ENCODE data around the gene SDK1.

The SDK1 gene

DNA sequence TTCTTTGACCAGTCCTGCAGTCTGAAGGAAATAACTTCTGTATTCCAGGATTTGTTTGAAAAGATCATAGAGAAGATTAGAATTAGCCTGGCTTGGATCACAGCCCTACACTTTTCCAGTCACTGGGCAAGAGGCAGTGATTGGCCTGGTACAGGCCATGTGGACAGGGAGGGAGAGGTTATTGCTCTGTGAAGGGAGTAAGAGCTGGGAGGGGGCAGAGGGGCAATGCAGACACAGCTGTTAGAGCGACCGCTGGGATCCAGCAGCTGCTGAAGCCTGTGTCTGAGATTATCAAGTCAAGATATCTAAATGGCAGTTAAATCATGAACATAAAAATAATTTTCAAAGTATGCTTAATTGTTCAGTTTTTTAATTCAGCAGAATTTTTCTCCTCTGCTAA, 257.3 kb downstream of the SDK1 start:
- no peak overlapping the region for H3K4me3 ChIP-seq (ENCODE audit: low read depth, low read length)
- TF ChIP-seq, protein P1, sequence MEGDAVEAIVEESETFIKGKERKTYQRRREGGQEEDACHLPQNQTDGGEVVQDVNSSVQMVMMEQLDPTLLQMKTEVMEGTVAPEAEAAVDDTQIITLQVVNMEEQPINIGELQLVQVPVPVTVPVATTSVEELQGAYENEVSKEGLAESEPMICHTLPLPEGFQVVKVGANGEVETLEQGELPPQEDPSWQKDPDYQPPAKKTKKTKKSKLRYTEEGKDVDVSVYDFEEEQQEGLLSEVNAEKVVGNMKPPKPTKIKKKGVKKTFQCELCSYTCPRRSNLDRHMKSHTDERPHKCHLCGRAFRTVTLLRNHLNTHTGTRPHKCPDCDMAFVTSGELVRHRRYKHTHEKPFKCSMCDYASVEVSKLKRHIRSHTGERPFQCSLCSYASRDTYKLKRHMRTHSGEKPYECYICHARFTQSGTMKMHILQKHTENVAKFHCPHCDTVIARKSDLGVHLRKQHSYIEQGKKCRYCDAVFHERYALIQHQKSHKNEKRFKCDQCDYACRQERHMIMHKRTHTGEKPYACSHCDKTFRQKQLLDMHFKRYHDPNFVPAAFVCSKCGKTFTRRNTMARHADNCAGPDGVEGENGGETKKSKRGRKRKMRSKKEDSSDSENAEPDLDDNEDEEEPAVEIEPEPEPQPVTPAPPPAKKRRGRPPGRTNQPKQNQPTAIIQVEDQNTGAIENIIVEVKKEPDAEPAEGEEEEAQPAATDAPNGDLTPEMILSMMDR (IDR thresholded peaks at IDR 0.05; ENCODE audit: low read depth, low read length, missing control alignments) = no peak
- in situ Hi-C loops (cut with HindIII; ENCODE audit: low sequenced_read_pairs) = no loop called here
- DNase-seq (ENCODE audit: low read depth) = no peak

DNA sequence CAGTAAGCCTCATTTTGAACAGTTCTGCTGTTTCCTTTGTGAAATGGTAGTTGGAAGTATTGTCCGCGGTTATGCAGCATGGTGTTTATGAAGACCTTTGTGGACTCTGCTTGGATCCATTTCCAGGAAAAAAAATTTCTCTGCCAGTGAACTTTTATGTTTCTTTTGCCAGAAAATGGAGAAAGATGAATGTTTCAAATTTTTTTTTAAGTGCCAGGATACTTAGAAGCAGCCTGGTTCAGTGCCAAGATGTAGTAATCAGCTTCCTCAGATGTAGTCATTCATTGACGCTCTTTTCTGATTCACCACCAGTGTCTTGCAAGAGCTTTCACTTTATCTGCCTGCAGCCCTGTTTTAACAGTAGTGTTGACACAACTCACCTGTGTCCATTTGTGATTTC, 258.2 kb downstream of the SDK1 start:
- in situ Hi-C loops (cut with HindIII; ENCODE audit: low sequenced_read_pairs) = no loop called here
- no peak overlapping the region for H3K4me3 ChIP-seq (ENCODE audit: low read depth, low read length)
- peak; percentile 91 for DNase-seq (ENCODE audit: low read depth)
- TF ChIP-seq, protein P1 (IDR thresholded peaks at IDR 0.05; ENCODE audit: low read depth, low read length, missing control alignments) = no peak

DNA sequence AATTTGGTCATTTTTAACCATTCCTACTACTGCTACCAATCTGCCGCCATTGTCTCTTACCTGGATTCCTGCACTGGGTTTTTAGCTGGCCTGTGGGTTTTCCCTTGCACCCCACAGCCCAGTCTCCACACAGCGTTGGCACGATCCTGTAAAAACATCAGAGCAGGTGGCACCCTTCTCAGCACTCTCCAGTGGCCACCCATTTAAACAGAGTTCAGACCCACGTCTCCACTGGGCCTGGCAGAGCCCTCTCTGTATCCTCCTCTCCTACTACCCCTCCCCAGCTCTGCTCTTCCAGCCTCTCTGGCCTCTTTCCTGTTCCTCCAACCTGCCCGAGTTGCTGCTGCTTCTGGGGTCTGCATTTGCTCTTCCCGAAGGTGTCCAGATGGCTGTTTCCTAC, 259.4 kb downstream of the SDK1 start:
- DNase-seq (ENCODE audit: low read depth) = no peak
- H3K4me3 ChIP-seq (ENCODE audit: low read depth, low read length) = no peak overlapping the region
- in situ Hi-C loops (cut with HindIII; ENCODE audit: low sequenced_read_pairs) = no loop called here
- TF ChIP-seq, protein P1 (IDR thresholded peaks at IDR 0.05; ENCODE audit: low read depth, low read length, missing control alignments) = no peak

DNA sequence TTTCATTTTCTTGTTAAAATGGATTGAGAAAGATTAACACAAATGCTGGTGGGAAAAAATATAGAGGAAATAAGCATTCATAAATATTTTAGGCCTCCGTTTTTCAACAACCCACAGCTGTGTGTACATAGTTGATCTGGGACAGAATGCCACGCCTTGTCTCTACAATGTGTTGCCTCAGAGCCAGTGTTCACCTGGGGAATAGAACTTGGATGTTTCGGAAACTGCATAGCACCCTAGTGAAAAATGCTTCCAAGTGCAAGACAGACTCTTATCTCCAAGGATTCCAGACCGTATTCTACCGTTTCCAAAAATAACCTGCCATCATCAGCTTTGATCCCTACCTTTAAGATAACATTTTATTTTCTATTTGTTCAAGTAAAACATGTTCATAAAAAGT, 260.9 kb downstream of the SDK1 start:
- in situ Hi-C loops (cut with HindIII; ENCODE audit: low sequenced_read_pairs) = no loop called here
- H3K4me3 ChIP-seq (ENCODE audit: low read depth, low read length) = no peak overlapping the region
- DNase-seq (ENCODE audit: low read depth) = no peak
- TF ChIP-seq, protein P1 (IDR thresholded peaks at IDR 0.05; ENCODE audit: low read depth, low read length, missing control alignments) = no peak

DNA sequence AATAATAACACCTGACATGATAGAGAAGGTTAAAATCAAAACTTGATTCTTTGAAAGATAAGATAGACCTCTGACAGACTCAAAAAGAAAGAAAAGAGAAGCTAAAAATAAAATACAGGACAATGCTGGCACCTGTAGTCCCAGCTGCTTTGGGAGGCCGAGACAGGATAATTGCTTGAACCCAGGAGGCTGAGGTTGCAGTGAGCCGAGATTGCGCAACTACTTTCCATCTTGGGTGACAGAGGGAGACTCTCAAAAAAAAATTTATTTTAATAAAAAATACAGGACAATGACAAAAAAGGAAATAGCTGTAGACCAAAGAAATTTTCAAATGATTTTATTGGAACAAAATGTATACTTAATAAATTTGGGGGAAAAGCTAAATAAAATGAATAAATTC, 263.2 kb downstream of the SDK1 start:
- in situ Hi-C loops (cut with HindIII; ENCODE audit: low sequenced_read_pairs) = no loop called here
- DNase-seq (ENCODE audit: low read depth) = no peak
- H3K4me3 ChIP-seq (ENCODE audit: low read depth, low read length) = no peak overlapping the region
- TF ChIP-seq, protein P1 (IDR thresholded peaks at IDR 0.05; ENCODE audit: low read depth, low read length, missing control alignments) = no peak

DNA sequence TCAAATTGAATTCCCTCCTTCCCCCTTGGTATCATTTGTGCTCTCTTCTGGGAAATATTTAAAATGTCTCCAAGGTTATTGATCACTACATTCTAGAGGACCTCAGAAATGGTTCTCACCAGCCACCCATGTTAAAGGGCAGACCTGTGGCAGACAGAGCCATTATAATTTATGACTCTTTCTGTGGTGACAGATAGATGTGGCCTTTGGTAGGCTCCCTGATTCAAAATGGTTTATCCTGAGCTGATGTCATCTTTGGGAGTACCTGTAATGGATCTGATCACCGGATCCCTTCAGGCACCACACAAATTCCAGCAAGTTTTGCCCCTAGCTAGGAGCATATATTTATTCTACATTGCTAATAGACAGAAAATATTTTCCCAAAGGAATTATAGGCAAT, 267.5 kb downstream of the SDK1 start:
- TF ChIP-seq, protein P1 (IDR thresholded peaks at IDR 0.05; ENCODE audit: low read depth, low read length, missing control alignments) = no peak
- in situ Hi-C loops (cut with HindIII; ENCODE audit: low sequenced_read_pairs) = no loop called here

DNA sequence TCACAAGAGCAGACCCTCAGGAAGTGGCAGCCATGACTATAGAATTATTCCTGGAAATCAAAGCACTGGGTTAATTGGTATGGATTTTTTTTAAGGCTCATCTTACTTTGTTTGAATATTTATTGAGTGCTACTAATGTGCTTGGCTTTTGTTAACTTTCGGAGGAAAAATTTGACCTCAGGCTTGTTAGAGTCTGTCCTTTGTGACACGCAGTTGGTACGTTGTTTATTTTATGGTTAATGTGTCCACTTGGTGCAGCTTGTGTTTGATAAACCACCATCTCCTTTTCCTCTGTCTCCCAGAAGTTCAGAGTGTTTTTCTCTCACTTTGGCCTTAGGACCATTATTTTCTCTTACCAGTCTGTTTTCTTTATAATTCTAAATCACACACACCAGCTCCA, 268.6 kb downstream of the SDK1 start:
- no peak overlapping the region for H3K4me3 ChIP-seq (ENCODE audit: low read depth, low read length)
- no peak for DNase-seq (ENCODE audit: low read depth)
- in situ Hi-C loops (cut with HindIII; ENCODE audit: low sequenced_read_pairs) = no loop called here
- TF ChIP-seq, protein P1 (IDR thresholded peaks at IDR 0.05; ENCODE audit: low read depth, low read length, missing control alignments) = no peak

More for the DNA sequence above, 267.5 kb downstream of the SDK1 start:
- no peak for DNase-seq (ENCODE audit: low read depth)
- H3K4me3 ChIP-seq (ENCODE audit: low read depth, low read length) = no peak overlapping the region

All from astrocyte of the cerebellum (primary cell).